ENCODE measurements around the gene TRIM47. TPM values are rescaled to one million over a fixed set of nuclear protein-coding genes. Genes with fewer than 3 reads are reported as not detected.

The TRIM47 gene
- total and polyA plus RNA-seq, 2 of the 13 experiments (the other 11 are each of a cell fraction or from before 2014, with no cell fraction given) = 33.5 to 82.0 TPM

DNA sequence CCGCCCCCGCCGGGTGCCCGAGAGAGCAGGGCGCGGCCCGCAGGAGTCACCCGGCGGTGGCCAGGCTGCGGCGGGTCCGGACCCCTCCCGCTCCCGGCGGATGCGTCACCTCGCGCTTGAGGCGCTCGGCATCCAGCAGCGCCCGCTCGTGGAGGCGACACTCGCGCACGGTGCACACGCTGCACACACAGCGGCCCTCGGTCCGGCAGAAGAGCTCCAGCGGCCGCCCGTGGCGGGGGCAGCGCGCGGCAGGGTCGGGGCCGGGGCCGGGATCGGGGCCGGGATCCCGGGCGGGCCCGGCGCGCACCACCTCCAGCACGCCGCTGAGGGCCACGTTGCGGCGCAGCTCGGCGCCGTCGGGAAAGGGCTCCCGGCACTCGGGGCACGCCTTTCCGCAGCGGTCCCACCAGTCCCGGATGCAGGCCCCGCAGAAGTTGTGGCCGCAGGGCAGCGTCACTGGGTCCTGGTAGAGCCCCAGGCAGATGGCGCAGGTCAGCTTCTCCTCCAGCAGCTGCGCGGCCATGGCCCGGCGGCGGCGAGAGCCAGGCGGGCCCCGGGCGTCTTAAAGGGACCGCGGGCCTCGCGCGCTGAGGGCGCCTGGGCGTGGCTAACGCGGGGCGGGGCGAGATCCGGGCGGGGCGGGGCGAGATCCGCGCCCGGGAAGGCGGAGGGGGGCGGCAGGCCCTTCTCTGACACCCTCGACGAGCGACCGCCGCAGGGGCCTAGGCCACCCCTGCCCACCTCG is 18.2 kb upstream of the TRIM47 start, which contains the start of gene TRIM65 (continued):
- TF ChIP-seq ZSCAN12 (CRISPR knock-in tag; IDR thresholded peaks at IDR 0.05) = no peak
- no peak for TF ChIP-seq NAIF1 (CRISPR knock-in tag; IDR thresholded peaks at IDR 0.05; ENCODE audit: borderline replicate concordance)
- no peak for TF ChIP-seq ZNF3 (CRISPR knock-in tag; IDR thresholded peaks at IDR 0.05)
- TF ChIP-seq ZNF230 (CRISPR knock-in tag; IDR thresholded peaks at IDR 0.05) = no peak
- TF ChIP-seq SCMH1 (CRISPR knock-in tag; IDR thresholded peaks at IDR 0.05; ENCODE audit: borderline replicate concordance) = no peak
- TF ChIP-seq SRSF1 (optimal IDR thresholded peaks at IDR 0.05; ENCODE audit: low read depth, low read length) = no peak
- TF ChIP-seq NCOA1 (CRISPR knock-in tag; IDR thresholded peaks at IDR 0.05) = no peak
- no peak for TF ChIP-seq GLI4 (CRISPR knock-in tag; IDR thresholded peaks at IDR 0.05; ENCODE audit: borderline replicate concordance)
- TF ChIP-seq HNRNPK (IDR thresholded peaks at IDR 0.05; ENCODE audit: low read depth, low read length, poor library complexity, severe bottlenecking) = peak; percentile 48
- TF ChIP-seq, protein P1, sequence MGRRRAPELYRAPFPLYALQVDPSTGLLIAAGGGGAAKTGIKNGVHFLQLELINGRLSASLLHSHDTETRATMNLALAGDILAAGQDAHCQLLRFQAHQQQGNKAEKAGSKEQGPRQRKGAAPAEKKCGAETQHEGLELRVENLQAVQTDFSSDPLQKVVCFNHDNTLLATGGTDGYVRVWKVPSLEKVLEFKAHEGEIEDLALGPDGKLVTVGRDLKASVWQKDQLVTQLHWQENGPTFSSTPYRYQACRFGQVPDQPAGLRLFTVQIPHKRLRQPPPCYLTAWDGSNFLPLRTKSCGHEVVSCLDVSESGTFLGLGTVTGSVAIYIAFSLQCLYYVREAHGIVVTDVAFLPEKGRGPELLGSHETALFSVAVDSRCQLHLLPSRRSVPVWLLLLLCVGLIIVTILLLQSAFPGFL (CRISPR knock-in tag; IDR thresholded peaks at IDR 0.05) = no peak
- TF ChIP-seq, protein P2, sequence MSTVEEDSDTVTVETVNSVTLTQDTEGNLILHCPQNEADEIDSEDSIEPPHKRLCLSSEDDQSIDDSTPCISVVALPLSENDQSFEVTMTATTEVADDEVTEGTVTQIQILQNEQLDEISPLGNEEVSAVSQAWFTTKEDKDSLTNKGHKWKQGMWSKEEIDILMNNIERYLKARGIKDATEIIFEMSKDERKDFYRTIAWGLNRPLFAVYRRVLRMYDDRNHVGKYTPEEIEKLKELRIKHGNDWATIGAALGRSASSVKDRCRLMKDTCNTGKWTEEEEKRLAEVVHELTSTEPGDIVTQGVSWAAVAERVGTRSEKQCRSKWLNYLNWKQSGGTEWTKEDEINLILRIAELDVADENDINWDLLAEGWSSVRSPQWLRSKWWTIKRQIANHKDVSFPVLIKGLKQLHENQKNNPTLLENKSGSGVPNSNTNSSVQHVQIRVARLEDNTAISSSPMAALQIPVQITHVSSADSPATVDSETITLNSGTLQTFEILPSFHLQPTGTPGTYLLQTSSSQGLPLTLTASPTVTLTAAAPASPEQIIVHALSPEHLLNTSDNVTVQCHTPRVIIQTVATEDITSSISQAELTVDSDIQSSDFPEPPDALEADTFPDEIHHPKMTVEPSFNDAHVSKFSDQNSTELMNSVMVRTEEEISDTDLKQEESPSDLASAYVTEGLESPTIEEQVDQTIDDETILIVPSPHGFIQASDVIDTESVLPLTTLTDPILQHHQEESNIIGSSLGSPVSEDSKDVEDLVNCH (CRISPR knock-in tag; IDR thresholded peaks at IDR 0.05) = no peak
- TF ChIP-seq NBN (conservative IDR thresholded peaks at IDR 0.05) = no peak
- no peak for TF ChIP-seq ZNF781 (CRISPR knock-in tag; IDR thresholded peaks at IDR 0.05; ENCODE audit: borderline replicate concordance, not compliant biosample characterization)
- TF ChIP-seq MED13 (CRISPR knock-in tag; IDR thresholded peaks at IDR 0.05) = peak; percentile 73; the same call in 1 of the 2 replicates
- TF ChIP-seq ZNF382 (CRISPR knock-in tag; IDR thresholded peaks at IDR 0.05; ENCODE audit: borderline replicate concordance) = no peak
- no peak for TF ChIP-seq TBX3 (IDR thresholded peaks at IDR 0.05; ENCODE audit: borderline replicate concordance)
- TF ChIP-seq, protein P3, sequence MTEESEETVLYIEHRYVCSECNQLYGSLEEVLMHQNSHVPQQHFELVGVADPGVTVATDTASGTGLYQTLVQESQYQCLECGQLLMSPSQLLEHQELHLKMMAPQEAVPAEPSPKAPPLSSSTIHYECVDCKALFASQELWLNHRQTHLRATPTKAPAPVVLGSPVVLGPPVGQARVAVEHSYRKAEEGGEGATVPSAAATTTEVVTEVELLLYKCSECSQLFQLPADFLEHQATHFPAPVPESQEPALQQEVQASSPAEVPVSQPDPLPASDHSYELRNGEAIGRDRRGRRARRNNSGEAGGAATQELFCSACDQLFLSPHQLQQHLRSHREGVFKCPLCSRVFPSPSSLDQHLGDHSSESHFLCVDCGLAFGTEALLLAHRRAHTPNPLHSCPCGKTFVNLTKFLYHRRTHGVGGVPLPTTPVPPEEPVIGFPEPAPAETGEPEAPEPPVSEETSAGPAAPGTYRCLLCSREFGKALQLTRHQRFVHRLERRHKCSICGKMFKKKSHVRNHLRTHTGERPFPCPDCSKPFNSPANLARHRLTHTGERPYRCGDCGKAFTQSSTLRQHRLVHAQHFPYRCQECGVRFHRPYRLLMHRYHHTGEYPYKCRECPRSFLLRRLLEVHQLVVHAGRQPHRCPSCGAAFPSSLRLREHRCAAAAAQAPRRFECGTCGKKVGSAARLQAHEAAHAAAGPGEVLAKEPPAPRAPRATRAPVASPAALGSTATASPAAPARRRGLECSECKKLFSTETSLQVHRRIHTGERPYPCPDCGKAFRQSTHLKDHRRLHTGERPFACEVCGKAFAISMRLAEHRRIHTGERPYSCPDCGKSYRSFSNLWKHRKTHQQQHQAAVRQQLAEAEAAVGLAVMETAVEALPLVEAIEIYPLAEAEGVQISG (CRISPR knock-in tag; IDR thresholded peaks at IDR 0.05) = peak; percentile 53; the same call in 1 of the 2 replicates
- peak; percentile 90 for TF ChIP-seq ZNF777 (CRISPR knock-in tag; IDR thresholded peaks at IDR 0.05)
- TF ChIP-seq, protein P4, sequence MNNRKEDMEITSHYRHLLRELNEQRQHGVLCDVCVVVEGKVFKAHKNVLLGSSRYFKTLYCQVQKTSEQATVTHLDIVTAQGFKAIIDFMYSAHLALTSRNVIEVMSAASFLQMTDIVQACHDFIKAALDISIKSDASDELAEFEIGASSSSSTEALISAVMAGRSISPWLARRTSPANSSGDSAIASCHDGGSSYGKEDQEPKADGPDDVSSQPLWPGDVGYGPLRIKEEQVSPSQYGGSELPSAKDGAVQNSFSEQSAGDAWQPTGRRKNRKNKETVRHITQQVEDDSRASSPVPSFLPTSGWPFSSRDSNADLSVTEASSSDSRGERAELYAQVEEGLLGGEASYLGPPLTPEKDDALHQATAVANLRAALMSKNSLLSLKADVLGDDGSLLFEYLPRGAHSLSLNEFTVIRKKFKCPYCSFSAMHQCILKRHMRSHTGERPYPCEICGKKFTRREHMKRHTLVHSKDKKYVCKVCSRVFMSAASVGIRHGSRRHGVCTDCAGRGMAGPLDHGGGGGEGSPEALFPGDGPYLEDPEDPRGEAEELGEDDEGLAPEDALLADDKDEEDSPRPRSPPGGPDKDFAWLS (CRISPR knock-in tag; IDR thresholded peaks at IDR 0.05; ENCODE audit: borderline replicate concordance) = 0 out of 2 replicates have a peak, but pooled peaks have one; percentile 30
- peak; percentile 77 for TF ChIP-seq ZNF883 (CRISPR knock-in tag; IDR thresholded peaks at IDR 0.05; ENCODE audit: not compliant biosample characterization)
- TF ChIP-seq ZNF7 (CRISPR knock-in tag; IDR thresholded peaks at IDR 0.05) = no peak
- no peak for TF ChIP-seq RXRB (CRISPR knock-in tag; IDR thresholded peaks at IDR 0.05; ENCODE audit: borderline replicate concordance)

All from HepG2 (cell line).